ENCODE results near the gene PIK3AP1.

- TF ChIP-seq CTCF (IDR thresholded peaks at IDR 0.05; ENCODE audit: insufficient read depth, low read length, poor library complexity, severe bottlenecking) = no peak
- no peak for TF ChIP-seq EZH2phosphoT487 (conservative IDR thresholded peaks at IDR 0.05; ENCODE audit: low read length)
Measured at GRCh38 chr10:96695975-96696634, 24.2 kb downstream of the PIK3AP1 start.
